Esophagus muscularis mucosa (tissue), 4 donors: Measurements from ENCODE around the gene SLC6A11. TPM values are rescaled to one million over a fixed set of nuclear protein-coding genes. Genes with fewer than 3 reads are reported as not detected.

Experiments
- DNase-seq: peaks from one replicate; pipeline ENCODE4 v3.0.0-alpha.2; 2017; ENCODE audit errors: extremely low spot score
- H3K27ac ChIP-seq, 4 donors: fragments of 200-600 bp; sonication (generic); replicated peaks in 1 of 4; 1 replicate in 3 of 4; 2 replicates in 1 of 4; pipeline ENCODE4 v1.5.1; 2016 to 2019; ENCODE audit warnings: mild to moderate bottlenecking in 1 of 4
- H3K27me3 ChIP-seq, 4 donors: fragments of 200-600 bp; sonication (generic); one replicate each; pipeline versions ENCODE4 v1.5.1 to v1.6.0; 2016 to 2019
- H3K36me3 ChIP-seq, 4 donors: fragments of 200-600 bp; sonication (generic); one replicate each; pipeline ENCODE4 v1.5.1; 2016 to 2019
- H3K4me1 ChIP-seq, 4 donors: fragments of 200-600 bp; sonication (generic); one replicate each; pipeline ENCODE4 v1.5.1; 2016 to 2019
- H3K4me3 ChIP-seq, 4 donors: fragments of 200-600 bp; sonication (generic); 1 replicate in 2 of 4; 2 replicates in 2 of 4; pipeline ENCODE4 v1.5.1; 2016 to 2019; ENCODE audit warnings: mild to moderate bottlenecking in 4 of 4, moderate library complexity in 1 of 4
- H3K9me3 ChIP-seq, 4 donors: fragments of 200-600 bp; sonication (generic); 1 replicate in 3 of 4; 2 replicates in 1 of 4; pipeline ENCODE4 v1.5.1; 2016 to 2019
- EP300 ChIP-seq: sonication (generic); formaldehyde crosslinking; IDR thresholded peaks from one replicate; pipeline ENCODE4 v1.6.1; 2017; ENCODE audit warnings: antibody characterized with exemption
- POLR2A ChIP-seq: fragments of 450-650 bp; IDR thresholded peaks from one replicate; pipeline ENCODE4 v1.6.1; 2017; ENCODE audit warnings: antibody characterized with exemption, moderate library complexity, mild to moderate bottlenecking, low read depth
- POLR2AphosphoS5 ChIP-seq, 2 donors: sonication (generic); formaldehyde crosslinking; IDR thresholded peaks; one replicate each; pipeline ENCODE4 v1.6.1; 2017; ENCODE audit warnings: antibody characterized with exemption in 2 of 2
- WGBS: methylation state at CpG from one replicate; pipeline ENCODE4 v1.1.5; 2018; 5-methylcytosine and 5-hydroxymethylcytosine counted together
- intact Hi-C: fragments of 100-400 bp; cut with DNase I; formaldehyde crosslinking; loops from one replicate; pipeline ENCODE4 v1.15.1; 2023
- total RNA-seq, 4 donors: library from RNA; depleted of rRNA; stranded (reverse); fragments of >200 nt; gene quantifications; one replicate each; pipeline versions ENCODE4 v1.1.0 to v1.2.1, GENCODE V29; 2016
- TF ChIP-seq, protein P1 (sequence below), 3 experiments: fragments of 200-600 bp in 2 of 3; fragments of 450-650 bp in 1 of 3; sonication (generic) in 2 of 3; IDR thresholded peaks; one replicate each; pipeline ENCODE4 v1.5.1; 2017 to 2019; ENCODE audit warnings: antibody characterized with exemption in 3 of 3, mild to moderate bottlenecking in 2 of 3, moderate library complexity in 1 of 3

SLC6A11 gene
- total RNA-seq, 4 donors from 2014 or later, result not detected

DNA sequence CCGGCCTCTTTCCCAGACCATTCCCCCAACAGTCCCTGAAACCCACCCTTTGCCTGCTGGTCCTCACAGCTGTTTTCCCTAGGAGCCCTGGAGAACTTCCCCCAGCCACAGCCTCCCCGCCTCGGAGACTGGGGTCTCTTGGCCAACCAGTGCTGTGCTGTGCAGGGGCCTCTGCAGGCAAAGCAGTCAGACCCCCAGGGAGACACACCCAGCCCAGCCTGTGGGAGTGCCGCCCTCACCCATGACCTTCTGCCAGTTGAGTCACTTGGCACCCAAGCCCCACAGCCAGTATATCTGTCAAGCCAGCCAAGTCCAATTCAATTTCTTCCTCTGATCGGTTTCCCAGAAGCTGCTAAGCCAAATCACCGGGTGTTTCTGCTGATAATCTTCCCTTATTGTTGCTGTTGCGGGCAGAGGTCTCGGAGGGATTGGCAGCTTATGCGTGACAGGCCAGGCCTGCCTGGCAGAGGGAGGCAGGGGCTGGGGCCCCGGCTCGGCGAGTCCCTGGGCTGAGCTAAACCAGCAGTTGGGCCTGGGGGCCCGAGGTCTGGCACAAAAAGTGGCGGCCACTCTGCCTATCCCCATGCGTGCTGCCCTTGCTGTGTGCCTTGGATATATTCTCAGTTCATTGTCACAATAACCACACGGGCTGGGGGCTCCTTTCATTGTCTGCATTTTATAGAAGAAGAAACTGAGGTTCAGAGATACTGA is 110.9 kb downstream of the SLC6A11 start:
- no peak overlapping the region for H3K4me3 ChIP-seq
- 73% methylated on average over 15 of the region's 16 CpGs for WGBS
- DNase-seq, result no peak
- TF ChIP-seq POLR2A (no peak), EP300 (no peak), POLR2AphosphoS5 (IDR thresholded peaks at IDR 0.05) (no peak)
- TF ChIP-seq, protein P1, sequence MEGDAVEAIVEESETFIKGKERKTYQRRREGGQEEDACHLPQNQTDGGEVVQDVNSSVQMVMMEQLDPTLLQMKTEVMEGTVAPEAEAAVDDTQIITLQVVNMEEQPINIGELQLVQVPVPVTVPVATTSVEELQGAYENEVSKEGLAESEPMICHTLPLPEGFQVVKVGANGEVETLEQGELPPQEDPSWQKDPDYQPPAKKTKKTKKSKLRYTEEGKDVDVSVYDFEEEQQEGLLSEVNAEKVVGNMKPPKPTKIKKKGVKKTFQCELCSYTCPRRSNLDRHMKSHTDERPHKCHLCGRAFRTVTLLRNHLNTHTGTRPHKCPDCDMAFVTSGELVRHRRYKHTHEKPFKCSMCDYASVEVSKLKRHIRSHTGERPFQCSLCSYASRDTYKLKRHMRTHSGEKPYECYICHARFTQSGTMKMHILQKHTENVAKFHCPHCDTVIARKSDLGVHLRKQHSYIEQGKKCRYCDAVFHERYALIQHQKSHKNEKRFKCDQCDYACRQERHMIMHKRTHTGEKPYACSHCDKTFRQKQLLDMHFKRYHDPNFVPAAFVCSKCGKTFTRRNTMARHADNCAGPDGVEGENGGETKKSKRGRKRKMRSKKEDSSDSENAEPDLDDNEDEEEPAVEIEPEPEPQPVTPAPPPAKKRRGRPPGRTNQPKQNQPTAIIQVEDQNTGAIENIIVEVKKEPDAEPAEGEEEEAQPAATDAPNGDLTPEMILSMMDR (IDR thresholded peaks at IDR 0.05), result no peak
- intact Hi-C loops, result no loop called here
- H3K27ac ChIP-seq, result no peak overlapping the region
- no peaks in the 10 kb centered on the region for H3K4me1 ChIP-seq
- peaks cover 0 to 11% (median 0%) of the 10 kb centered on the region in 4 donors for H3K27me3 ChIP-seq
- H3K36me3 ChIP-seq, result no peaks in the 10 kb centered on the region
- peaks cover 0 to 14% (median 0%) of the 10 kb centered on the region in 4 donors for H3K9me3 ChIP-seq

DNA sequence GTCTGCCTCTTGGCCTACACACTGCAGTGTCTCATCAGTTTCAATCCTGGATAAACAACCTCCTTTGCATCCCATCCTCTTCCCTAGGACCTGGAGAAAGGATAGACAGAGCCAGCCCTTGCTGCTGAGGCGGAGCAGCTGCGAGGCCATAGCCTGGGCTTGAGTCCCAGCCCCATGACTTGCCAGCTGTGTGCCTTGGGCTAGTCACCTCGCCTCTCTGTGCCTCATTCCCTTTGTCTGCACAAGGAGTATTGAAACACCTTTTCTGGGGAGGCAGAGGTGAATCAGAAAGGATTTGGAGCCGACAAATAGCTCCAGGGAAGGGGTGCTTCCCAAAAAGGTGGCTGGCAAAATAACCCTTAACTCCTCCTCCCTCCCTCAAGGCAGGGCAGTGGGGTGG is 111.5 kb downstream of the SLC6A11 start:
- no peak for DNase-seq
- 79% methylated on average over 4 of the region's 4 CpGs for WGBS
- Histone ChIP-seq H3K4me1 (no peaks in the 10 kb centered on the region), H3K9me3 (peaks cover 0 to 9% (median 0%) of the 10 kb centered on the region in 4 donors), H3K27ac (no peak overlapping the region), H3K27me3 (peaks cover 0 to 11% (median 0%) of the 10 kb centered on the region in 4 donors), H3K4me3 (no peak overlapping the region), H3K36me3 (no peaks in the 10 kb centered on the region)
- TF ChIP-seq POLR2A (no peak), EP300 (no peak), POLR2AphosphoS5 (IDR thresholded peaks at IDR 0.05) (no peak)
- TF ChIP-seq, protein P1 (IDR thresholded peaks at IDR 0.05), result no peak
- intact Hi-C loops, result no loop called here

DNA sequence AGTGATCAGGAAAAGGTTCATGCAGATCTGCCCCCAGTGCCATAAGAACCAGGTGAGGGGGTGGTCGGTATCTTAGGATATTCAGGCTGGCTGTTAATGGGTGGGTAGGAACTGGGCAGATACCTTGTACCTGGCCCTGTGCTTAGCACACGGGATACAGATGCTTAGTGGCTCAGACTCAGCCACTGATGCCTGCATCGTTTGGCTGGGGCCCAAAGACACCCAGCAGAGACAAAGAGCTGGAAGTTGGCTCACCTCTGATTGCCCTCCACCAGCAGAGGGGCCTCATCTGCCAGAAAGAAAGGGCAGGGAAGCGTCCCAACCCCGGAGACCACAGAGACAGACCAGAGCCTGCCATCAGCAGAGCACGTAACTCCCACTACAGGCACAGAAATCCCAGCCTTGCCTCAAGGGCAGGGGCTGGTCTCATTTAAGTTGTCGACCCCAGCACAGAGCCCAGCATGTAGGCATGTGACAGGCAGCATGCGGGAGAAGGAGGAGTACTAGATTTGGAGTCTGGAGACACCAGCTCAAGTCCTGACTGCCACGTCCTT is 112.5 kb downstream of the SLC6A11 start:
- intact Hi-C loops, result no loop called here
- Histone ChIP-seq H3K9me3 (peaks cover 0 to 9% (median 0%) of the 10 kb centered on the region in 4 donors), H3K4me1 (peaks cover 0 to 4% (median 0%) of the 10 kb centered on the region in 4 donors), H3K27ac (no peak overlapping the region), H3K36me3 (no peaks in the 10 kb centered on the region), H3K4me3 (no peak overlapping the region), H3K27me3 (peaks cover 0 to 11% (median 0%) of the 10 kb centered on the region in 4 donors)
- TF ChIP-seq POLR2AphosphoS5 (IDR thresholded peaks at IDR 0.05) (no peak), POLR2A (no peak), EP300 (no peak)
- TF ChIP-seq, protein P1 (IDR thresholded peaks at IDR 0.05), result no peak
- no peak for DNase-seq
- 42% methylated on average over 3 of the region's 9 CpGs for WGBS

DNA sequence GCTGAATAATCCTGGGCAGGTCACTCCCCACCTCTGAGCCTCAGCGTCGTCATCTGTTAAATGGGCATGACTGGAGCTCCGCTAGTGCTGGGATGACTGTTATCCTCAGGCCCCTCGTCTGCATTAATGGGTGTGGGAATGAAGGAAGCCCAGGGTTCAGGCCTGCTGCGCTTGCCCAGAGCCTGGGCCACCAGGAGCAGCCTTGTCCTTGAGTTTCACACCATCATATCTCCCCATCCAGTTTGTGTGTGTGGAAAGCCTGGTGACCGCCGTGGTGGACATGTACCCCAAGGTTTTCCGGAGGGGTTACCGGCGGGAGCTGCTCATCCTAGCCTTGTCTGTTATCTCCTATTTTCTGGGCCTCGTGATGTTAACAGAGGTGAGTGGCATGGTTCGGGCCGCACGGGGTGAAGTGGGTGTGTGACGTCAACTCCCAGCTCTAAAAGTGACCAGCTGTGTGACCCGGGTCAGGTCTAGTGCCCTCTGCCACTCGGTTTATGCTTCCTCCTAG is 113.0 kb downstream of the SLC6A11 start:
- no peaks in the 10 kb centered on the region for H3K36me3 ChIP-seq
- TF ChIP-seq EP300 (no peak), POLR2AphosphoS5 (IDR thresholded peaks at IDR 0.05) (no peak), POLR2A (no peak)
- TF ChIP-seq, protein P1 (IDR thresholded peaks at IDR 0.05), result no peak
- H3K4me3 ChIP-seq, result no peak overlapping the region
- H3K4me1 ChIP-seq, result peaks cover 0 to 6% (median 0%) of the 10 kb centered on the region in 4 donors
- 88% methylated on average over 17 of the region's 17 CpGs for WGBS
- H3K27me3 ChIP-seq, result peaks cover 0 to 11% (median 0%) of the 10 kb centered on the region in 4 donors
- no peak for DNase-seq
- H3K27ac ChIP-seq, result no peak overlapping the region
- intact Hi-C loops, result no loop called here
- H3K9me3 ChIP-seq, result peaks cover 0 to 9% (median 0%) of the 10 kb centered on the region in 4 donors
